ENCODE data around the gene XNDC1N. TPM values are rescaled to one million over a fixed set of nuclear protein-coding genes. Genes with fewer than 3 reads are reported as not detected.
A peak's percentile ranks its signal among the peaks of the same experiment; 100 is the strongest.
"Not testable (repeated sequence)": the region's sequence is repeated elsewhere in the genome, so short reads cannot be mapped to it uniquely, and the experiment has no call there.

XNDC1N gene
- total RNA-seq, 1 donor from 2014 or later: 7.6 TPM

DNA sequence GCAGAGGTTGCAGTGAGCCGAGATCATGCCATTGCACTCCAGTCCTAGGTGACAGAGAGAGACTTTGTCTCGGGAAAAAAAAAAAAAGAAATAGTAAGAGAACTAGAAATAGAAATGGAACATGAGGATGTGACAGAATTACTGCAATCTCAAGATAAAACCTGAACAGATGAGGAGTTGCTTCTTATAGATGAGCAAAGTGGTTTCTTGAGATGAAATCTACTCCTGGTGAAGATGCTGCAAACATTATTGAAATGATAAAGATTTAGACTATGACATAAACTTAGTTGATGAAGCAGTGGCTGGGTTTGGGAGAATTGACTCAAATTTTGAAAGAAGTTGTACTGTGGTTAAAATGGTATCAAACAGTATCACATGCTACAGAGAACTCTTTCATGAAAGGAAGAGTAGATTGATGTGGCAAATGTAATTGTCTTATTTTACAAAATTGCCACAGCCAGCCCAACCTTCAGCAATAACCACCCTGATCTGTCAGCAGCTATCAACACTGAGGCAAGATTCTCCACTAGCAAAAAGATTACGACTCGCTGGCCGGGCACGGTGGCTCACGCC is 13.7 kb downstream of the XNDC1N start:
- FAIRE-seq (no peak), DNase-seq (ENCODE audit: low read depth) (no peak)
- Histone ChIP-seq H3K79me2 (ENCODE audit: insufficient read depth, low read length) (no peaks in the 10 kb centered on the region), H3K27ac (ENCODE audit: low read depth, low read length) (no peak overlapping the region), H2AFZ (ENCODE audit: low read depth, low read length) (no peak overlapping the region), H3K9me3 (ENCODE audit: insufficient read depth, low read depth, low read length) (no peaks in the 10 kb centered on the region), H3K9ac (ENCODE audit: low read length) (no peak overlapping the region), H3K27me3 (ENCODE audit: insufficient read depth, low read length) (no peaks in the 10 kb centered on the region), H4K20me1 (ENCODE audit: insufficient read depth, low read length) (no peaks in the 10 kb centered on the region), H3K4me2 (ENCODE audit: low read length) (no peak overlapping the region), H3K4me3 (ENCODE audit: insufficient read depth, low read depth, low read length) (no peak overlapping the region), H3K4me1 (ENCODE audit: insufficient read depth, low read length) (no peaks in the 10 kb centered on the region), H3K36me3 (ENCODE audit: insufficient read depth, low read length) (peaks cover 9% of the 10 kb centered on the region)
- H3K27ac Mint-ChIP-seq (ENCODE audit: unreplicated experiment): no peak overlapping the region
- peaks cover 15% of the 10 kb centered on the region for H3K36me3 Mint-ChIP-seq (ENCODE audit: low read depth, unreplicated experiment)
- H3K9me3 Mint-ChIP-seq (ENCODE audit: unreplicated experiment): no peaks in the 10 kb centered on the region
- H3K4me3 Mint-ChIP-seq (ENCODE audit: unreplicated experiment): no peak overlapping the region
- H3K4me1 Mint-ChIP-seq (ENCODE audit: low read depth, unreplicated experiment): no peaks in the 10 kb centered on the region
- no peak for TF ChIP-seq EZH2 (IDR thresholded peaks at IDR 0.05; ENCODE audit: insufficient read depth, low read length)
- TF ChIP-seq, protein P1, sequence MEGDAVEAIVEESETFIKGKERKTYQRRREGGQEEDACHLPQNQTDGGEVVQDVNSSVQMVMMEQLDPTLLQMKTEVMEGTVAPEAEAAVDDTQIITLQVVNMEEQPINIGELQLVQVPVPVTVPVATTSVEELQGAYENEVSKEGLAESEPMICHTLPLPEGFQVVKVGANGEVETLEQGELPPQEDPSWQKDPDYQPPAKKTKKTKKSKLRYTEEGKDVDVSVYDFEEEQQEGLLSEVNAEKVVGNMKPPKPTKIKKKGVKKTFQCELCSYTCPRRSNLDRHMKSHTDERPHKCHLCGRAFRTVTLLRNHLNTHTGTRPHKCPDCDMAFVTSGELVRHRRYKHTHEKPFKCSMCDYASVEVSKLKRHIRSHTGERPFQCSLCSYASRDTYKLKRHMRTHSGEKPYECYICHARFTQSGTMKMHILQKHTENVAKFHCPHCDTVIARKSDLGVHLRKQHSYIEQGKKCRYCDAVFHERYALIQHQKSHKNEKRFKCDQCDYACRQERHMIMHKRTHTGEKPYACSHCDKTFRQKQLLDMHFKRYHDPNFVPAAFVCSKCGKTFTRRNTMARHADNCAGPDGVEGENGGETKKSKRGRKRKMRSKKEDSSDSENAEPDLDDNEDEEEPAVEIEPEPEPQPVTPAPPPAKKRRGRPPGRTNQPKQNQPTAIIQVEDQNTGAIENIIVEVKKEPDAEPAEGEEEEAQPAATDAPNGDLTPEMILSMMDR (IDR thresholded peaks at IDR 0.05; ENCODE audit: insufficient read depth, low read depth, low read length): no peak
- H3K27me3 Mint-ChIP-seq (ENCODE audit: low read depth, unreplicated experiment): no peaks in the 10 kb centered on the region

GRCh38 chr11:71913756-71914526 is 14.5 kb downstream of the XNDC1N start:
- H3K27ac ChIP-seq (ENCODE audit: low read depth, low read length): no peak overlapping the region
- no peaks in the 10 kb centered on the region for H3K9me3 ChIP-seq (ENCODE audit: insufficient read depth, low read depth, low read length)
- DNase-seq (ENCODE audit: low read depth) (peak; percentile 27), FAIRE-seq (no peak)
- Mint-ChIP-seq H3K27me3 (ENCODE audit: low read depth, unreplicated experiment) (no peaks in the 10 kb centered on the region), H3K4me3 (ENCODE audit: unreplicated experiment) (no peak overlapping the region), H3K27ac (ENCODE audit: unreplicated experiment) (no peak overlapping the region), H3K4me1 (ENCODE audit: low read depth, unreplicated experiment) (peaks cover 3% of the 10 kb centered on the region), H3K36me3 (ENCODE audit: low read depth, unreplicated experiment) (peaks cover 15% of the 10 kb centered on the region), H3K9me3 (ENCODE audit: unreplicated experiment) (no peaks in the 10 kb centered on the region)
- no peaks in the 10 kb centered on the region for H4K20me1 ChIP-seq (ENCODE audit: insufficient read depth, low read length)
- no peak overlapping the region for H3K9ac ChIP-seq (ENCODE audit: low read length)
- TF ChIP-seq EZH2 (IDR thresholded peaks at IDR 0.05; ENCODE audit: insufficient read depth, low read length): no peak
- TF ChIP-seq, protein P1 (IDR thresholded peaks at IDR 0.05; ENCODE audit: insufficient read depth, low read depth, low read length): no peak
- H3K79me2 ChIP-seq (ENCODE audit: insufficient read depth, low read length): no peaks in the 10 kb centered on the region
- H2AFZ ChIP-seq (ENCODE audit: low read depth, low read length): no peak overlapping the region
- no peaks in the 10 kb centered on the region for H3K27me3 ChIP-seq (ENCODE audit: insufficient read depth, low read length)
- H3K4me3 ChIP-seq (ENCODE audit: insufficient read depth, low read depth, low read length): no peak overlapping the region
- peaks cover 9% of the 10 kb centered on the region for H3K36me3 ChIP-seq (ENCODE audit: insufficient read depth, low read length)
- no peak overlapping the region for H3K4me2 ChIP-seq (ENCODE audit: low read length)
- H3K4me1 ChIP-seq (ENCODE audit: insufficient read depth, low read length): no peaks in the 10 kb centered on the region

- not testable (repeated sequence) for H3K9me3 Mint-ChIP-seq (ENCODE audit: unreplicated experiment); H3K27ac Mint-ChIP-seq (ENCODE audit: unreplicated experiment); H3K36me3 ChIP-seq (ENCODE audit: insufficient read depth, low read length); FAIRE-seq; H3K9me3 ChIP-seq (ENCODE audit: insufficient read depth, low read depth, low read length); H3K36me3 Mint-ChIP-seq (ENCODE audit: low read depth, unreplicated experiment); DNase-seq (ENCODE audit: low read depth); H4K20me1 ChIP-seq (ENCODE audit: insufficient read depth, low read length); H3K4me1 ChIP-seq (ENCODE audit: insufficient read depth, low read length); H3K27ac ChIP-seq (ENCODE audit: low read depth, low read length); H3K4me2 ChIP-seq (ENCODE audit: low read length); H3K4me3 ChIP-seq (ENCODE audit: insufficient read depth, low read depth, low read length); H3K9ac ChIP-seq (ENCODE audit: low read length); H3K27me3 Mint-ChIP-seq (ENCODE audit: low read depth, unreplicated experiment); H3K4me3 Mint-ChIP-seq (ENCODE audit: unreplicated experiment); H2AFZ ChIP-seq (ENCODE audit: low read depth, low read length); H3K4me1 Mint-ChIP-seq (ENCODE audit: low read depth, unreplicated experiment); H3K79me2 ChIP-seq (ENCODE audit: insufficient read depth, low read length); H3K27me3 ChIP-seq (ENCODE audit: insufficient read depth, low read length)
These were observed 16.4 kb downstream of the XNDC1N start for GRCh38 chr11:71911986-71912340.

- not testable (repeated sequence) for H2AFZ ChIP-seq (ENCODE audit: low read depth, low read length); H3K36me3 ChIP-seq (ENCODE audit: insufficient read depth, low read length); H3K9ac ChIP-seq (ENCODE audit: low read length); H4K20me1 ChIP-seq (ENCODE audit: insufficient read depth, low read length); H3K4me1 ChIP-seq (ENCODE audit: insufficient read depth, low read length); H3K4me3 Mint-ChIP-seq (ENCODE audit: unreplicated experiment); H3K9me3 Mint-ChIP-seq (ENCODE audit: unreplicated experiment); DNase-seq (ENCODE audit: low read depth); H3K4me1 Mint-ChIP-seq (ENCODE audit: low read depth, unreplicated experiment); H3K4me3 ChIP-seq (ENCODE audit: insufficient read depth, low read depth, low read length); H3K79me2 ChIP-seq (ENCODE audit: insufficient read depth, low read length); H3K9me3 ChIP-seq (ENCODE audit: insufficient read depth, low read depth, low read length); H3K4me2 ChIP-seq (ENCODE audit: low read length); H3K27ac Mint-ChIP-seq (ENCODE audit: unreplicated experiment); H3K27me3 Mint-ChIP-seq (ENCODE audit: low read depth, unreplicated experiment); FAIRE-seq; H3K36me3 Mint-ChIP-seq (ENCODE audit: low read depth, unreplicated experiment); H3K27ac ChIP-seq (ENCODE audit: low read depth, low read length); H3K27me3 ChIP-seq (ENCODE audit: insufficient read depth, low read length)
These were observed 16.9 kb downstream of the XNDC1N start for GRCh38 chr11:71911321-71911985.
